K562 (cell line): ENCODE results near the gene LECT2. TPM values are rescaled to one million over a fixed set of nuclear protein-coding genes. Genes with fewer than 3 reads are reported as not detected.

ENCODE experiments used
- ATAC-seq: fragments of 200-7000 bp; cut with Tn5 transposase; 3 replicates; pipeline ENCODE4 v1.9.1; 2020; ENCODE audit warnings: moderate library complexity
- BruUV-seq: library from RNA; stranded (reverse); fragments of 400-500 nt; replicated peaks from 2 replicates; lab custom pipeline; 2021; lab: Mats Ljungman, UMichigan
- CTCF ChIA-PET: fragments of 300-600 bp; formaldehyde crosslinking; extraction: SDS; loops from one replicate; lab custom pipeline; 2021; ENCODE audit warnings: low intra/inter-chr PET ratio; lab: Yijun Ruan, JAX
- POLR2A ChIA-PET: fragments of 300-600, 350-650 bp; sonication (Branson Sonifier 250); formaldehyde crosslinking; extraction: SDS; loops from one replicate; lab custom pipeline; 2021; ENCODE audit warnings: antibody characterized with exemption, inconsistent platforms; lab: Yijun Ruan, JAX
- DNase-seq, 4 experiments: peaks; one replicate each; pipeline versions ENCODE4 v3.0.0 to v3.0.0-alpha.2; 2011 to 2018; ENCODE audit warnings: low spot score in 3 of 4, mixed read lengths in 3 of 4; ENCODE audit errors: extremely low read depth in 1 of 4
- FAIRE-seq: peaks from 2 replicates; lab custom pipeline; 2011; peaks lifted over from hg19 to GRCh38; lab: Jason Lieb, UNC
- H2AFZ ChIP-seq: 2 replicates; pipeline ENCODE4 v1.6.0; 2011; ENCODE audit warnings: low read depth, low read length, control low read depth, inconsistent platforms
- H3K27ac ChIP-seq: fragments of 200-600 bp; 3 replicates; pipeline ENCODE4 v1.8.0; 2011; ENCODE audit warnings: low read depth, mild to moderate bottlenecking, control low read depth, inconsistent platforms, low read length, moderate library complexity, mixed read lengths; ENCODE audit errors: extremely low read depth
- H3K27me3 ChIP-seq, 2 experiments: fragments of 300-600 bp in 1 of 2; 2 replicates in 1 of 2; 3 replicates in 1 of 2; pipeline versions ENCODE4 v1.6.0 to v1.8.0; 2011; ENCODE audit warnings: inconsistent platforms in 2 of 2, low read length in 2 of 2, mild to moderate bottlenecking in 1 of 2, mixed read lengths in 1 of 2, moderate library complexity in 1 of 2; ENCODE audit not compliant: control insufficient read depth in 2 of 2, insufficient read depth in 2 of 2
- H3K36me3 ChIP-seq: fragments of 300-600 bp; 3 replicates; pipeline ENCODE4 v1.8.0; 2011; ENCODE audit warnings: mild to moderate bottlenecking, low read length, inconsistent platforms; ENCODE audit not compliant: control insufficient read depth, insufficient read depth
- H3K4me1 ChIP-seq, 2 experiments: fragments of 200-600 bp in 1 of 2; replicated peaks in 1 of 2; 2 replicates in 1 of 2; 3 replicates in 1 of 2; pipeline versions ENCODE4 v1.5.1 to v1.8.0; 2011; ENCODE audit warnings: inconsistent platforms in 2 of 2, low read length in 2 of 2, mild to moderate bottlenecking in 1 of 2, mixed read lengths in 1 of 2, moderate library complexity in 1 of 2; ENCODE audit not compliant: control insufficient read depth in 2 of 2, insufficient read depth in 2 of 2
- H3K4me2 ChIP-seq: 2 replicates; pipeline ENCODE4 v1.6.1; 2011; ENCODE audit warnings: low read length, control low read depth, inconsistent platforms, mixed read lengths; ENCODE audit not compliant: insufficient read depth
- H3K4me3 ChIP-seq: fragments of 200-600 bp; sonication (generic), shearing (Covaris generic); 2 replicates; pipeline ENCODE4 v1.5.1; 2016; ENCODE audit warnings: control low read depth, inconsistent platforms
- H3K79me2 ChIP-seq: fragments of 200-600 bp; 3 replicates; pipeline ENCODE4 v1.8.0; 2011; ENCODE audit warnings: low read length, inconsistent platforms; ENCODE audit not compliant: control insufficient read depth, insufficient read depth
- H3K9ac ChIP-seq, 2 experiments: 2 replicates each; pipeline versions ENCODE4 v1.6.0 to v1.6.1; 2011; ENCODE audit warnings: low read depth in 2 of 2, low read length in 2 of 2, control low read depth in 1 of 2, inconsistent platforms in 1 of 2, mild to moderate bottlenecking in 1 of 2, mixed read lengths in 1 of 2; ENCODE audit not compliant: insufficient read depth in 1 of 2
- H3K9me1 ChIP-seq: one replicate; pipeline ENCODE4 v1.6.0; 2011; ENCODE audit warnings: inconsistent platforms, mild to moderate bottlenecking, low read length, moderate library complexity; ENCODE audit not compliant: control insufficient read depth, insufficient read depth
- H3K9me3 ChIP-seq: replicated peaks from 2 replicates; pipeline ENCODE4 v1.5.1; 2011; ENCODE audit warnings: low read depth, low read length, inconsistent platforms; ENCODE audit not compliant: control insufficient read depth, insufficient read depth
- H4K20me1 ChIP-seq: replicated peaks from 2 replicates; pipeline ENCODE4 v1.6.1; 2011; ENCODE audit warnings: low read length, inconsistent platforms, mixed read lengths; ENCODE audit not compliant: control insufficient read depth, insufficient read depth
- ATF6 ChIP-seq: sonication (generic); formaldehyde crosslinking; IDR thresholded peaks from 2 replicates; pipeline ENCODE4 v1.4.0; 2020; ENCODE audit warnings: mild to moderate bottlenecking, missing genetic modification reagents
- CGGBP1 ChIP-seq: fragments of 250-450 bp; sonication (Bioruptor Pico); IDR thresholded peaks from 2 replicates; pipeline ENCODE4 v1.9.0; 2021; ENCODE audit warnings: mild to moderate bottlenecking
- DMBX1 ChIP-seq: fragments of 250-450 bp; sonication (Bioruptor Pico); IDR thresholded peaks from 2 replicates; pipeline ENCODE4 v1.8.0; 2022; ENCODE audit warnings: inconsistent platforms, mild to moderate bottlenecking, moderate library complexity, borderline replicate concordance
- ELF1 ChIP-seq: fragments of 200-800 bp; sonication (Bioruptor generic); IDR thresholded peaks from 2 replicates; pipeline ENCODE4 v1.6.1; 2016; ENCODE audit warnings: missing genetic modification characterization, missing compliant biosample characterization
- PCBP2 ChIP-seq: fragments of 200-400 bp; formaldehyde crosslinking; IDR thresholded peaks from 2 replicates; pipeline ENCODE4 v1.6.1; 2018; ENCODE audit warnings: low read length, low read depth, mild to moderate bottlenecking, moderate library complexity; ENCODE audit not compliant: poor library complexity, severe bottlenecking
- SIN3A ChIP-seq, 2 experiments: fragments of 150-350 bp in 1 of 2; IDR thresholded peaks; 2 replicates each; pipeline ENCODE4 v1.6.1; 2011 to 2016; ENCODE audit warnings: borderline replicate concordance in 2 of 2, low read depth in 2 of 2, low read length in 2 of 2, mild to moderate bottlenecking in 2 of 2, moderate library complexity in 2 of 2; ENCODE audit not compliant: control insufficient read depth in 1 of 2
- SRSF1 ChIP-seq: fragments of 200-400 bp; formaldehyde crosslinking; IDR thresholded peaks from 2 replicates; pipeline ENCODE4 v1.6.1; 2017; ENCODE audit warnings: mild to moderate bottlenecking, low read depth, low read length, moderate library complexity
- ZBTB2 ChIP-seq: fragments of 450-650 bp; IDR thresholded peaks from 2 replicates; pipeline ENCODE4 v1.6.1; 2016; ENCODE audit warnings: antibody characterized with exemption
- ZNF224 ChIP-seq: sonication (generic); formaldehyde crosslinking; IDR thresholded peaks from 2 replicates; pipeline ENCODE4 v1.8.0; 2022; ENCODE audit warnings: mild to moderate bottlenecking, missing genetic modification reagents
- ZNF785 ChIP-seq: fragments of 250-450 bp; sonication (Bioruptor Pico); IDR thresholded peaks from 2 replicates; pipeline ENCODE4 v1.4.0; 2020; ENCODE audit warnings: mild to moderate bottlenecking
- WGBS: fragments of 100-300 bp; shearing (Covaris generic); methylation state at CpG from one replicate; pipeline ENCODE4 v1.1.6; 2016; ENCODE audit warnings: low coverage, mixed read lengths; ENCODE audit not compliant: insufficient coverage; ENCODE audit errors: missing lambda C conversion rate; 5-methylcytosine and 5-hydroxymethylcytosine counted together
- in situ Hi-C: fragments of 300-500 bp; cut with MboI; formaldehyde crosslinking; loops from 4 replicates; pipeline ENCODE4 v1.15.0; 2018; ENCODE audit warnings: inconsistent platforms, mixed read lengths
- intact Hi-C: fragments of 100-400 bp; cut with micrococcal nuclease; formaldehyde crosslinking; loops from 2 replicates; pipeline ENCODE4 v1.14.2; 2022
- polyA plus RNA-seq, 8 experiments: library from polyadenylated mRNA; depleted of rRNA in 4 of 8; stranded (reverse) in 5 of 8; unstranded in 3 of 8; fragments of >200 nt; fragmentation: Nextera tagmentation in 2 of 8; fragmentation: Illumina TruSeq in 1 of 8; extraction: Ambion mirVana in 2 of 8; extraction: Trizol in 1 of 8; gene quantifications; 2 replicates each; pipeline versions ENCODE4 v1.2.1 to v1.2.3, GENCODE V29; 2011 to 2014; ENCODE audit warnings: inconsistent platforms in 1 of 8, missing spikeins in 1 of 8
- total RNA-seq, 7 experiments: library from RNA; depleted of rRNA in 6 of 7; stranded (reverse); fragments of >200 nt in 6 of 7; fragmentation: Illumina TruSeq in 2 of 7; extraction: Trizol in 2 of 7; gene quantifications; 2 replicates each; pipeline versions ENCODE4 v1.2.1 to v1.2.3, GENCODE V29; 2011 to 2021; ENCODE audit warnings: low replicate concordance in 1 of 7
- TF ChIP-seq, protein P1 (sequence below): fragments of 450-650 bp; IDR thresholded peaks from one replicate; pipeline ENCODE4 v1.6.1; 2018; ENCODE audit warnings: mild to moderate bottlenecking, moderate library complexity; ENCODE audit not compliant: partially characterized antibody

The LECT2 gene
- total and polyA plus RNA-seq, 9 of the 15 experiments (the other 6 are each of a cell fraction or from before 2014, with no cell fraction given), result not detected

GRCh38 chr5:135965504-135965903 lies 10.7 kb upstream of the LECT2 start (continued):
- TF ChIP-seq ZBTB2 (no peak), ZNF785 (CRISPR knock-in tag) (no peak), SIN3A (IDR thresholded peaks at IDR 0.05; ENCODE audit: borderline replicate concordance in 2 of 2, control insufficient read depth in 1 of 2, low read depth in 2 of 2, low read length in 2 of 2) (no peak), DMBX1 (no peak), CGGBP1 (CRISPR knock-in tag) (no peak)
- TF ChIP-seq, protein P1, sequence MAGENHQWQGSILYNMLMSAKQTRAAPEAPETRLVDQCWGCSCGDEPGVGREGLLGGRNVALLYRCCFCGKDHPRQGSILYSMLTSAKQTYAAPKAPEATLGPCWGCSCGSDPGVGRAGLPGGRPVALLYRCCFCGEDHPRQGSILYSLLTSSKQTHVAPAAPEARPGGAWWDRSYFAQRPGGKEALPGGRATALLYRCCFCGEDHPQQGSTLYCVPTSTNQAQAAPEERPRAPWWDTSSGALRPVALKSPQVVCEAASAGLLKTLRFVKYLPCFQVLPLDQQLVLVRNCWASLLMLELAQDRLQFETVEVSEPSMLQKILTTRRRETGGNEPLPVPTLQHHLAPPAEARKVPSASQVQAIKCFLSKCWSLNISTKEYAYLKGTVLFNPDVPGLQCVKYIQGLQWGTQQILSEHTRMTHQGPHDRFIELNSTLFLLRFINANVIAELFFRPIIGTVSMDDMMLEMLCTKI, result no peak
- TF ChIP-seq, all 486 proteins: peak for 3

- Histone ChIP-seq H3K9ac (no peak overlapping the region), H3K27me3 (peaks cover 0 to 3% of the 10 kb centered on the region in 2 experiments; a peak in 1 of 5 replicates), H3K36me3 (no peaks in the 10 kb centered on the region), H3K9me1 (no peaks in the 10 kb centered on the region), H3K4me3 (no peak overlapping the region), H3K9me3 (no peaks in the 10 kb centered on the region), H2AFZ (no peak overlapping the region), H3K4me2 (no peak overlapping the region), H3K79me2 (no peaks in the 10 kb centered on the region), H3K4me1 (no peaks in the 10 kb centered on the region; a peak in 1 of 5 replicates), H3K27ac (no peak overlapping the region), H4K20me1 (no peaks in the 10 kb centered on the region)
- intact Hi-C loops, result no loop called here
- ChIA-PET POLR2A (no interaction called here), CTCF (no interaction called here)
- DNase-seq (no peak), FAIRE-seq (no peak), ATAC-seq (no peak)
- in situ Hi-C loops, result no loop called here
- WGBS, result 0% methylated on average over 1 of the region's 1 CpG
- TF ChIP-seq SRSF1, result no peak
- no peak for TF ChIP-seq ZNF224 (CRISPR knock-in tag)
- no peak for TF ChIP-seq ATF6 (CRISPR knock-in tag)
- TF ChIP-seq PCBP2, result no peak
- no peak for TF ChIP-seq ELF1 (tag)
- BruUV-seq, result no TSS peak
These were observed 10.0 kb upstream of the LECT2 start for GRCh38 chr5:135964670-135965320.
